HEK293T (cell line): ENCODE results near the gene CCDC138.

Experiments used
- HDGF ChIP-seq: fragments of 450-650 bp; IDR thresholded peaks from 2 replicates; pipeline ENCODE4 v1.6.1; 2017; ENCODE audit warnings: antibody characterized with exemption, borderline replicate concordance
- SP1 ChIP-seq: fragments of 450-650 bp; IDR thresholded peaks from 2 replicates; pipeline ENCODE4 v1.6.1; 2017
- SUZ12 ChIP-seq: fragments of 450-650 bp; IDR thresholded peaks from 2 replicates; pipeline ENCODE4 v1.6.1; 2016; ENCODE audit warnings: mild to moderate bottlenecking

DNA sequence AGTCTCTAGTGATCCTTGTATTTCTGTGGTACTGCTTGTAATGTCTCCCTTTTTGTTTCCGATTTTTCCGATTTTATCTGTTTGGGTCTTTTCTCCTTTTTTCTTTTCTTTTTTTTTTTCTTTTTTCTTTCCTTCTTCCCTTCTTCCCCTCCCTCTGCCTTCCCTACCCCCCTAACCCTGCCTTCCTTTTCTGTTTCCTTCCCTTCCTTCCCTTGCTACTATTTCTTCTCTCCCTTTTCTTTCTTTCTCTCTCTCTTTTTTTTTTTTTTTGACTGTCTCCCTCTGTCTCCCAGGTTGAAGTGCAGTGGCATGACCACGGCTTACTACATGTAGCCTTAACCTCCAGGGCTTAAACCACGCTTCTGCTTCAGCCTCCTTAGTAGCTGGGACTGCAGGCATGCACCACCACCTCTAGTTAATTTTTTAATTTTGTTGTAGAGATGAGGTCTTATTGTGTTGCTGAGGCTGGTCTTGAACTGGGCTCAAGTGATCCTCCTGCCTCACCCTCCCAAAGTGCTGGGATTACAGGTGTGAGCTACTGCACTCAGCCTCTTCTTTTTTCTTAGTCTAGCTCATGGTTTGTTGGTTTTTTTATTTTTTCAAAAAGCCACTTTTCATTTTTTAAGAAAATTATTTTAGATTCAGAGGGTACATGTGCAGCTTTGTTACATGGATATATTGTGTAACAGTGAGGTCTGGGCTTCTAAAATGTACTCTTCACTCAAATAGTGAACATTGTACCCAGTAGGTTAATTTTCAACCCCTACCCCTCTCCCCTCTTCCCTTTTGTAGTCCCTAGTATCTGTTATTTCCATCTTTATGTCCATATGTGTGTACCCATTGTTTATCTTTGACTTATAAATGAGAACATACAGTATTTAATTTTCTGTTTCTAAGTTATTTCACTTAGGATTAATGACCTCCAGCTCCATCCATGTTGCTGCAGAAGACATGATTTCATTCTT lies 24.7 kb downstream of the CCDC138 start:
- TF ChIP-seq SP1 (no peak), SUZ12 (no peak), HDGF (no peak)
